Stimulated activated effector memory CD8-positive, alpha-beta T cell treated with anti-CD3 and anti-CD28 coated beads, Interleukin-12 subunit alpha, Interleukin-12 subunit beta, amount 100 ng/mL, for 72 hours (primary cell): ENCODE measurements around the gene SAFB2.
A peak's percentile ranks its signal among the peaks of the same experiment; 100 is the strongest.

Experiments
- ATAC-seq: fragments of 150-1000 bp; cut with Tn5 transposase; 2 replicates; pipeline ENCODE4 v1.10.0; 2021
- DNase-seq, 2 donors: peaks; one replicate each; pipeline ENCODE4 v3.0.0; 2021 to 2022; ENCODE audit warnings: low spot score in 2 of 2
- H3K27ac Mint-ChIP-seq: one replicate; pipeline ENCODE4 v1.8.0; 2022; ENCODE audit warnings: mild to moderate bottlenecking, mixed read lengths
- H3K36me3 Mint-ChIP-seq: one replicate; pipeline ENCODE4 v1.8.0; 2022; ENCODE audit warnings: mild to moderate bottlenecking, mixed read lengths
- H3K4me1 Mint-ChIP-seq: one replicate; pipeline ENCODE4 v1.8.0; 2022; ENCODE audit warnings: mixed read lengths
- H3K4me3 Mint-ChIP-seq: one replicate; pipeline ENCODE4 v1.8.0; 2022; ENCODE audit warnings: mild to moderate bottlenecking, mixed read lengths
- H3K9me3 Mint-ChIP-seq: one replicate; pipeline ENCODE4 v1.8.0; 2022; ENCODE audit warnings: mixed read lengths

SAFB2 gene

DNA sequence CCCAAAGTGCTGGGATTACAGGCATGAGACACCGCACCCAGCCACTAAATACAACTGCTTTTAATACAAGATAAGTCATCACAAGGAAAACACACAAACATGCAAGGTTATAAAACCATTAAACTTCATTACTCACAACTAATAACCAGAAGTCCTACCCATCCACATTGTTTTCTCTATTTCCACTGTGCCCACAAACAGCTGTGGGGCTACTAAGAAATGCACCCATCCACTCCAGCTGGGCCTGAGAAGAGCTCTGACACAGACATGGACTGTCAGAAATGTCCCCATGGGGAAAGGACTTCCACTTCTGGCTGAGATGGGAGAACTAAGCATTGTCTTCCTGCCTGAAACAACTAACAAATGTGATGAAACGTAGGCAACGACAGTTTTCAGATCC, 17.2 kb downstream of the SAFB2 start:
- DNase-seq, result no peak
- Mint-ChIP-seq H3K4me3 (no peak overlapping the region), H3K27ac (no peak overlapping the region), H3K4me1 (peaks cover 19% of the 10 kb centered on the region), H3K9me3 (no peaks in the 10 kb centered on the region), H3K36me3 (peaks cover 100% of the 10 kb centered on the region)
- ATAC-seq, result no peak

DNA sequence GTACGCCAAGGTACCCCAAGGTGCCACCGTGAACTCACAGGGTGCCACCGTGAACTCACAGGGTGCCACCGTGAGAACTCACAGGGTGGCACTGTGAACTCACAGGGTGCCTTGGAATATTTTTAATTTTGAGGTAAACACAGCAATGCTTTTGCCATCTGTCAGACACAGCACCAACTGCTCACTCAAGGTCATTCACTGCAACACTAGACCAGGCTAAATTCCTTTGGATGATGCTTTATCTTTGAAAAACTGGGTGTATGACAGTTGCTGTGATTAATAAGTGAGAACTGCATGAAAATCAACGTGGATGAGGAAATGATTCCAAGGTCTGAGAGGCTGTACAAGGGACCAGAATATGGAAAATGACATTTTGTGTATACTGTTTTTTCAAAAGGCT, 18.9 kb downstream of the SAFB2 start:
- no peaks in the 10 kb centered on the region for H3K9me3 Mint-ChIP-seq
- peaks cover 19% of the 10 kb centered on the region for H3K4me1 Mint-ChIP-seq
- peak overlapping the region; percentile 82 for H3K27ac Mint-ChIP-seq
- H3K36me3 Mint-ChIP-seq, result peaks cover 100% of the 10 kb centered on the region
- ATAC-seq (no peak), DNase-seq (no peak)
- no peak overlapping the region for H3K4me3 Mint-ChIP-seq

DNA sequence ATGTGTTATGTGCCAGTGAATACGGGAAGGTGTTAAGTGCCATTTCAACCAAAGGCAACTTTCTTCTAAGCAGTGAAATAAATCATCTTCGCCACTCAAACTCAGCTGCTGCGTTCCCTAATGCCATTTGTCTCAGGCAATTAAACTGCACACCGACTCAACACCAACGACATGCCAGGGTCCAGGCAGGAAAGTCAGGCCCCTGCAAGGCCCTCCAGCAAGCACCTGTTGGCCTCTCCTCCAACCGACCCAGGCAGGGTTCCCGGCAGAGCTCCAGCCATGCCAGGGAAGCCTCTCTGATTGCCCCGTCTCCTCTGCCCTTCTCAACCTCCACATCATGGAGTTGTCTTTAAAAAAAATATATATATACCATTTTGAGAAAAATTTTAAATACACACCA, 21.8 kb downstream of the SAFB2 start:
- no peak overlapping the region for H3K27ac Mint-ChIP-seq
- peaks cover 11% of the 10 kb centered on the region for H3K4me1 Mint-ChIP-seq
- ATAC-seq (no peak), DNase-seq (no peak)
- peaks cover 100% of the 10 kb centered on the region for H3K36me3 Mint-ChIP-seq
- no peak overlapping the region for H3K4me3 Mint-ChIP-seq
- no peaks in the 10 kb centered on the region for H3K9me3 Mint-ChIP-seq

DNA sequence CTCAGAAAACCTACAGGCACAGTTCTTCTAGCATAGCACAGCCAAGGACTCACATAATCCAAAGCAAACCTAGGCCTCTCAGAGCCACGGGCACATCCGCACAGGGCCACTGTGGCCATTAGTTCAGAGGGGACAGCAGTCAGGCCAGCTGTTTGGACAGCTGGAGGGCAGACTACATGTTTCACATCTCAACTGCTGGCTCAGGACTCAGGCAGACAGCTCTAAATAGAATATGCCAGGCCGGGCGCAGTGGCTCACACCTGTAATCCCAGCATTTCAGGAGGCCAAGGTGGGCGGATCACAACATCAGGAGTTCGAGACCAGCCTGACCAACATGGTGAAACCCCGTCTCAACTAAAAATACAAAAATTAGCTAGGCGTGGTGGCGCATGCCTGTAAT, 26.8 kb downstream of the SAFB2 start:
- no peaks in the 10 kb centered on the region for H3K9me3 Mint-ChIP-seq
- ATAC-seq (no peak), DNase-seq (no peak)
- H3K4me3 Mint-ChIP-seq, result no peak overlapping the region
- peaks cover 100% of the 10 kb centered on the region for H3K36me3 Mint-ChIP-seq
- peaks cover 13% of the 10 kb centered on the region for H3K4me1 Mint-ChIP-seq
- no peak overlapping the region for H3K27ac Mint-ChIP-seq

DNA sequence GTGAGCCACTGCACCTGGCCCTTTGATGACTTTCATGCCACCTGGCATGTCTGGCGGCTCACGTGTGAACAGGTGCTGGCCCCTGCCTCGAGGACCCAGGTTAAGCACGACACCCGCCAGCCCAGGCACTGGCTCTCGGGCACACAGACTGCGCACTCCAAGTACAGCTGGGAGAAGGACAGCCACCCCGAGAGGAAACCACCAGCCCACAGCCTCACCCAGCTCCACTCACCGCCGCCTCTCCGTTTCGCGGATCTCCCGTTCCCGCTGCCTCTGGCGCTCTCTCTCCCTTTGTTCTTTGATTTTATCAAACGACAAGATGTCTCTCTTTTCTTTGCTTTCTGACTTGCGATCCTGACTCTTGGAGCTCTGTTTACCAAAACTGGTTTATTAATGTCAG, 27.4 kb downstream of the SAFB2 start:
- Mint-ChIP-seq H3K9me3 (no peaks in the 10 kb centered on the region), H3K27ac (no peak overlapping the region), H3K36me3 (peaks cover 100% of the 10 kb centered on the region), H3K4me3 (no peak overlapping the region), H3K4me1 (peaks cover 13% of the 10 kb centered on the region)
- DNase-seq (no peak), ATAC-seq (no peak)

DNA sequence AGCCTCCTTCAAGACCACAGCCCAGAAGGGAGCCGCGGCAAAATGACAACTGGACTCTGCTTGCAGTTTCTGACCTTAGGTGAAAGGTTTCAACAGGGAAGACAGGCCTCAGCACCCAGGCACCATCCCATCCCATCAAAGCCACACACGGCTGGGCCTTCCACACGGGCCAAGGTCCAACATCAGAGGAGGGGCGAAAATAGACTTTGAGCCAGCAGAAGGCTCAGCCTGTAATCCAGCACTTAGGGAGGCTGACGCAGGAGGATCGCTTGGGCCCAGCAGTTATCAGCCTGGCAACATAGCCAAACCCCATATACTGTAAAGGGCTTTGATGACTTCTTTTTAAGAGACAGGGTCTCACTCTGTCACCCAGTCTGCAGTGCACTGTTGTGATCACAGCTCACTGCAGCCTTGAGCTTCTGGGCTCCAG, 28.0 kb downstream of the SAFB2 start:
- no peak overlapping the region for H3K27ac Mint-ChIP-seq
- no peak overlapping the region for H3K4me3 Mint-ChIP-seq
- H3K9me3 Mint-ChIP-seq, result no peaks in the 10 kb centered on the region
- ATAC-seq (no peak), DNase-seq (no peak)
- peaks cover 13% of the 10 kb centered on the region for H3K4me1 Mint-ChIP-seq
- H3K36me3 Mint-ChIP-seq, result peaks cover 100% of the 10 kb centered on the region

DNA sequence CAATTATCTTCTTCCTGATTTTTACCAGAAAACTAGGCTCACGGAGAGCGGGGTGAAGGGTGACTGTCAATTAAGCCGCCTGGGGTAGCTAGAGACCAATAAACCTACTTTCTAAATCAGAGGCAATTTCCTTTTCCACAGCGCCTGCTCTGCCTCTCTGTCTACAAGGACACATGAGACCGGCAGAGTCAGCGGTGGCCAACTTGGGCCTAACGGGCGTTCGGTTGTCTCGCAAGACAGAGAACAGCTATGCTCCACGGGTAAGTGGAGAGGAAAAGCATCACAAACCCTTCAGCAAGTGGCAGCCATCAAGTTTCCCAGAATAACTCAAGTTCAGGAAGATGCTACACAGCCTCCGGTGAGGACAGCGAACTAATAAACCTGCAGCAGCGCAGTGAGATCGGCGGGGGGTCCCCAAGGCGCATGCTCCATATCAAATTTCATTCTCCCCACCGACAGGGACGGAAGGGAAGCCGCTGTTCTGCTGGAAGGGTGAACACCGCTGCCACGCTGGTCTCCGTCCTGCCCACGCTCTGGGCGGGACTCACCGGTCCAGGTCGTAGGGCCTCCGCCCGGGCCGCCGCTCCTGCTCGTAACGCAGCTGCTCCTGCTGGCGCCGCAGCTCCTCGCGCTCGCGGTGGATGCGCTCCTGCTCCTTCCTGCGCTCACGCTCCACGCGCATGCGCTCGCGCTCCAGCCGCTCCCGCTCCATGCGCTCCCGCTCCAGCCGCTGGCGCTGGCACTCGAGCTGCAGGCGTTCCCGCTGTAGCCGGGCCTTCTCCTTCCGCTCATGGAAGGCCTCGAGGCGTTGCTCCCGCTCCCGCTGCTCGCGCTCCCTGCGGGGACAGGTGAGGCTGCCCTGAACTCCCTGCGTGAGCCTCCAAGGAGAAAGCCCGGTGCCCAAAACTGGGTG, 29.0 kb downstream of the SAFB2 start:
- H3K4me3 Mint-ChIP-seq, result no peak overlapping the region
- DNase-seq (no peak), ATAC-seq (no peak)
- H3K9me3 Mint-ChIP-seq, result no peaks in the 10 kb centered on the region
- peaks cover 13% of the 10 kb centered on the region for H3K4me1 Mint-ChIP-seq
- H3K27ac Mint-ChIP-seq, result peak overlapping the region; percentile 50
- H3K36me3 Mint-ChIP-seq, result peaks cover 100% of the 10 kb centered on the region

DNA sequence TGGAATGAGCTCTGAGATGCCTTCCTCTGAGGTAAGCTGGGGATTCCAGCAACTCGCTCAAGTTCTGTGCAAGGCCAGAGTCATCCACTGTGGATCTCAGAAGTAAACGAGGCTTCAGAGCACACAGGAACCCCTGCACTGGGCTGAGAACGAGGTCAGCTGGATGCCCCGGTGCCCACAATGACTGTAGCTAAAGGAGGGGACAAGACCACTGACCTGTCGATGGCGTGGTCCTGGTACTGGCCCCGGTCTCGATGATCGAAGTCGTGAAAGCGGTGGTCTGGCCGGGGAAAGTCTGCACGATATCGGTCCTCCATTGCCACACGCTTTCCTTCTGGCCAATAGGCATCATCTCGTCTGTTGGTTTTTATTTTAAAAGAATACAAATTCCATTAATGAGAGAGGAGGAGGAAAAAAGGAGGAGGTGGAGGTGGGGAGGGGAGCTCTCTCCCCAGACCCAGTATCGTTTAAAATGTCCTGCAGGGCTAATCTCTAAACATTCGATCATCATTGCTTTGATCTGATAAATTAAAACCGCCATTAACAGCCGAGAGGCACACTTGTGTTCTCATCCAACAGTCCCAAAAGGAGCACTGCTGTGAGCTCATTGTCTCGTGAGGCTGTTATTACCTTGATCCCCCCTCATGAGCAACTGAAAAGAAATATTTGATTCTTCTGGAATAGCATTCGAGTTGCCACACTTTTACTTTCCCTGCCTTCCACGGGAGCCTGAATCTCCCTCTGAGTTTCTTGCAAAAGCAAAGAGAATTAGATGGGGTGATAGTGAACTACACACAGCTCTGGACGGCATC, 29.8 kb downstream of the SAFB2 start:
- Mint-ChIP-seq H3K4me3 (no peak overlapping the region), H3K9me3 (no peaks in the 10 kb centered on the region), H3K27ac (peak overlapping the region; percentile 50), H3K4me1 (peaks cover 13% of the 10 kb centered on the region), H3K36me3 (peaks cover 100% of the 10 kb centered on the region)
- DNase-seq (no peak), ATAC-seq (no peak)

DNA sequence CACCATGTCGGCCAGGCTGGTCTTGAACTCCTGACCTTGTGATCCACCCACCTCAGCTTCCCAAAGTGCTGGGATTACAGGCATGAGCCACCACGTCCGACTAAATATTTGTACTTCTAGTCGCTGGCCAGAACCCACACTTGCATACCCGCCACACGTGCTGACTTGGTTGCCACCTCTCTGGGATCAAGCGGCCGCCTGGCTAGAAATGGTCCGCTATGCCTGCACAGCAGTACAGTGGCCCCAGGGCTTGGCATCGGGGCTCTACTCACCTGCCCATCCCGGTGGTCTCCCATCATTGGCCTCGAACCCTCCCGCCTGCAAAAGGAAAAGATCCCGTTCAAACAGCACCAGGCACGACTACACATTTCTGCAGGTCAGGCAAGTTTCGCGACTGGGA, 31.1 kb downstream of the SAFB2 start:
- Mint-ChIP-seq H3K4me3 (no peak overlapping the region), H3K9me3 (no peaks in the 10 kb centered on the region), H3K36me3 (peaks cover 100% of the 10 kb centered on the region), H3K27ac (no peak overlapping the region), H3K4me1 (peaks cover 13% of the 10 kb centered on the region)
- no peak for DNase-seq
- no peak for ATAC-seq

DNA sequence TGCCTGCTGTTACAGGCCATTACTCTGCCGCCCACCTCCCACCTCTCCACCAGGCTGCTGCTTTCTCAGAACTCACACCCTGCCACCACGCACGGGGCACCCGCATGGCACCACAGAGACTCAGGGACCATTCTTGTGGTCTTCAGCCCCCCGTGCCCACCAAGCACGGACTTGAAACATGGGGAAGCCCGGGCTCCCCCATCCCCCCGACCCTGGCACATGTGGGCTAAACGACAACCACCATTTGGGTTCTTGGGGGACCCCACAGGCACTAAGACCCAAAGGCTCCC, 31.8 kb downstream of the SAFB2 start:
- H3K9me3 Mint-ChIP-seq, result no peaks in the 10 kb centered on the region
- peaks cover 19% of the 10 kb centered on the region for H3K4me1 Mint-ChIP-seq
- ATAC-seq, result no peak
- no peak overlapping the region for H3K4me3 Mint-ChIP-seq
- peaks cover 99% of the 10 kb centered on the region for H3K36me3 Mint-ChIP-seq
- peak overlapping the region; percentile 23 for H3K27ac Mint-ChIP-seq
- no peak for DNase-seq

DNA sequence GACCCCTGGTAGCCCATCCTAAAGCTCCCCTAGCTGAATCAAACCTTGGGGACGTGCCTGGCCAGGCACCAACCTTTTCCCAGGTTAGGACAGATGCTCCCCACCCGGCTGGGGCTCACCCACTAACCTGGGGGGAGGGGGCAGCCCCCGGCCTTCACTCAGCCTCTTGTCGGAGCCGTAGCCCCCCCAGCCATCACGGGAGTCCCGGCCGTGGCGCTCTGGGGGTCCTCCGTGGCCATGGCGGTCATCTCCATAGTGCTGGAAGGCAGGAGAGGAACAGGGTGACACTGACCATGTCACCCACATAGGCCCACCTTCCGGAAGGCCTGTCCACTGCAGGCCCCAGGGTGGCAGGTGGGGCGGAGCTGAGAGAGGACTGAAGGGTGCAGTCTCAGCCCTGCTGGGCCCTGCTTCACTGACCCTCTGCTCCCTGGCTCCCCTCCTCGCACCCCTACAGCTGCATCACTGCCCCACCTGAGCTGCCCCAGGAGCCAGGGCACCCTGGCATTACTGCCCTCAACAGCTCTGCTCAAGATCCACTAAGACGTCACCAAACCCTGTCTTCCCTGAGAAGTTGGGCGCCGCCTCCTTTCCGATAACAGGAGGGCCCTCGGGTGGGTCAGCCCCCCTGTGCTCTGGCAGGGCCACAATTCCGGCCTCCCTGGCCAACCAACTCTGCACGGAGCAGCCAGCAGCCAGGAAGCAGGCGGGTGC, 32.3 kb downstream of the SAFB2 start:
- no peak for ATAC-seq
- Mint-ChIP-seq H3K4me1 (peaks cover 21% of the 10 kb centered on the region), H3K4me3 (no peak overlapping the region), H3K27ac (peak overlapping the region; percentile 23), H3K36me3 (peaks cover 97% of the 10 kb centered on the region), H3K9me3 (no peaks in the 10 kb centered on the region)
- DNase-seq, result no peak

DNA sequence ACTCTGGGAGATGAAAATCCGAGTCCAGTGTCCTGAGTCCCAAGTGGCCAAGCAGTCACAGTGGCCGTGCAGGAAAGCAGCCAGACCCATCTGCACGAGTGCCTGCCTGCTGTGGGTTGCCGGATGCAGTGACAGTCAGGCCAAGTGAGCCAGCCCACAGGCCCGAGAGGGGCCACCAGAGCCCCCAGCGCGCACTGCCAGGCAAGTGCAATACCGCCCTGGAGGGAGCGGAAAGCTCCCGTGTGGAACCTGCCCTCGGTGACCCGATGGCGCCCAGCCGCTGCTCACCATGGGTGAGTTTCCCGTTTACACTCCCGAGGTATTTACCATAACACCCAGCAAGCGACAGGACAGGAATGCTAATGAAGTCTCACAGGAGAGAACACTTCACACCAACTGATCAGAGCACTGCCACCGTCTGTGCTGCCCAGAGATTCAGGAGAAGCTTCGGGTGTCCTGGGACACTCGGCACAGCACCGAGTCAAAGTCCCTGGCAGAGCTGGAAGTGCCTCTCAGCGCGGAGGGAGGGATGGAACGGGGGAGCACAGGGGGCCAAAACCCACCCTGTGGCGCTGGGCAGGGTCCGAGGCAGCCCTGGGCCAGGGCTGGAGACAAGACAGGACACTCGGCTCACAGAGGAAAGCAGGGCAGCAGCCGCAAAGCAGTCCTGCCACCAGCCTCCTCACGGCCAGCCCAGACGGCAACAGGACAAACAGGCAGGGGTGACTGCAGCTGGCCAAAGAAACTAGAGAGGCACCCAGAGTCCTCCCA, 33.5 kb downstream of the SAFB2 start:
- peak overlapping the region; percentile 83 for H3K27ac Mint-ChIP-seq
- no peak overlapping the region for H3K4me3 Mint-ChIP-seq
- DNase-seq (no peak), ATAC-seq (no peak)
- peaks cover 20% of the 10 kb centered on the region for H3K4me1 Mint-ChIP-seq
- H3K9me3 Mint-ChIP-seq, result no peaks in the 10 kb centered on the region
- peaks cover 85% of the 10 kb centered on the region for H3K36me3 Mint-ChIP-seq

DNA sequence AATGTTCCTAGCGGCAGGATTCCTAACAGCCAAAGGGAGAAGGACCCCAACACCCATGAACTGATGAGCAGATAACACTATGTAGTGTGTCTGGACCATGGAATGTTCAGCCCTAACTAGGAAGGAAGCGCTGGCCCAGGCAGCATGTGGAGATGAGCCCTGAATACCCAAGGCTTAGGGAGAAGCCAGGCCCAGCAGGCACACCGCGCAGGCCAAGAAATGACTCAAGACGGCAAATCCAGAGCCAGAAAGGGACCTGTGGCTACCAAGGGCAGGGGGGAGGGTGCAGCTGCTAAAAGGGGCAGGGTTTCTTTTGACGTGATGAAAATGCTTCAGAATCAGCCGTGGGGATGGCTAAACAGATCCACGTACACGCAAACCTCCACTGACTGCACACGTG, 34.1 kb downstream of the SAFB2 start:
- no peak for ATAC-seq
- H3K9me3 Mint-ChIP-seq, result no peaks in the 10 kb centered on the region
- peaks cover 20% of the 10 kb centered on the region for H3K4me1 Mint-ChIP-seq
- peaks cover 78% of the 10 kb centered on the region for H3K36me3 Mint-ChIP-seq
- no peak for DNase-seq
- peak overlapping the region; percentile 71 for H3K27ac Mint-ChIP-seq
- H3K4me3 Mint-ChIP-seq, result no peak overlapping the region

DNA sequence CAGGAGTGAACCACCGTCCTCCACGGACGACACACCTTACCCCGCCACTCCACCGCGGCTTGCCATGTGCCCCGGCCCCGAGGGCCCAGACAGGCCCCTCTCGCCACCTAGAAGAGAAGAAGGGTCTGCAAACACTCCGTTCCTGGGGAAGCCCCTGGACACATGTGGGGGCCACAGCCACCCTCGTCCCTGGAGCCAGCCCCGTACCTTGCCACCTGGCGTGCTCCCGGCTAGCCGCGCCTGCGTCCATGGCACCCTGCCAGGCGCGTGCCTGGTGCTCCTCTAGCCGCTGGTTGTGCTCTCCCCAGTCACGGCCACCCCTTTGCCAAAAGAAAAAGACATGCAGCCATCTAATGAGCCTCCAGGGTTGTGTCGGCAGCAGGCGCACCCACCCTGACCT, 34.9 kb downstream of the SAFB2 start:
- H3K27ac Mint-ChIP-seq, result peak overlapping the region; percentile 71
- H3K36me3 Mint-ChIP-seq, result peaks cover 71% of the 10 kb centered on the region
- H3K4me3 Mint-ChIP-seq, result no peak overlapping the region
- H3K4me1 Mint-ChIP-seq, result peaks cover 20% of the 10 kb centered on the region
- DNase-seq (no peak), ATAC-seq (no peak)
- no peaks in the 10 kb centered on the region for H3K9me3 Mint-ChIP-seq

DNA sequence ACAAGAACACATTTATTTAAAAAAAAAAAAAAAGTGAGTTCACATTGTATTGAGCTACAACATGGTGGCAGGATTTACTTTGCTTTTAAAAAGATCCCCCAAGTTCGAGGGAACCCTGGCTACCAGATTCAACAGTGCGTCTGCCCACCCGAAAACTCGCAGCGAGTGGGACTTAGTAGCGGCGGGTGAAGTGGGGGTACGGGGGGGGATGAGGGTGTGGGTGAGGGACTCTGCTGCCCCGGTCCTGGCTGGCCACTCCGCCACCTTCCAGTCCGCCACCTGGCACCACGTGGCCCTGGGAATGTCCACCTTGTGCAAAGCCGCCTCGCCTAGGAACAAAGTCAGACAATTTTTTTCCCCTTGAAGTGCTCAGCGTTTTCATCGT, 35.5 kb downstream of the SAFB2 start:
- Mint-ChIP-seq H3K9me3 (no peaks in the 10 kb centered on the region), H3K36me3 (peaks cover 69% of the 10 kb centered on the region), H3K4me3 (peak overlapping the region; percentile 66), H3K4me1 (peaks cover 20% of the 10 kb centered on the region), H3K27ac (peak overlapping the region; percentile 92)
- ATAC-seq (no peak), DNase-seq (no peak)
